Measurements from ENCODE around the gene KLHDC10.

KLHDC10 gene

DNA sequence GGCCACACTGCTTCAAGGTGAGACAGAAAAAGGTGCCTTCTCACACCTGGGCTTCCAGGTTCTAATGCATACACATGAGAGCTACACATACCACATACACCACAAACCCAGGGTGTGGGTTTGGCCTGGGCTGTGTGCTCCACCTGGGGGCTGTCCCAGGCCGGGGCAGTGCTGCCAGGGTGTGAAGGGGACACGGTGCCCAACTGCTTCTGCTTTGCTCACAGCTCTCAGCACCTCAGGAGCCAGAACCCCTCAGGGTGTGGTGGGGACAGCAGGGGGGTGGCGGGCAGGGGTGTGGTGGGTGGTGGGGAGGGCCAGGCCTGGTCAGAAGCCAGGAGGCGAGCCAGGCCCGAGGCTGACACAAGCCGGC, 83.8 kb downstream of the KLHDC10 start:
- DNase-seq (ENCODE audit: low read depth): no peak

DNA sequence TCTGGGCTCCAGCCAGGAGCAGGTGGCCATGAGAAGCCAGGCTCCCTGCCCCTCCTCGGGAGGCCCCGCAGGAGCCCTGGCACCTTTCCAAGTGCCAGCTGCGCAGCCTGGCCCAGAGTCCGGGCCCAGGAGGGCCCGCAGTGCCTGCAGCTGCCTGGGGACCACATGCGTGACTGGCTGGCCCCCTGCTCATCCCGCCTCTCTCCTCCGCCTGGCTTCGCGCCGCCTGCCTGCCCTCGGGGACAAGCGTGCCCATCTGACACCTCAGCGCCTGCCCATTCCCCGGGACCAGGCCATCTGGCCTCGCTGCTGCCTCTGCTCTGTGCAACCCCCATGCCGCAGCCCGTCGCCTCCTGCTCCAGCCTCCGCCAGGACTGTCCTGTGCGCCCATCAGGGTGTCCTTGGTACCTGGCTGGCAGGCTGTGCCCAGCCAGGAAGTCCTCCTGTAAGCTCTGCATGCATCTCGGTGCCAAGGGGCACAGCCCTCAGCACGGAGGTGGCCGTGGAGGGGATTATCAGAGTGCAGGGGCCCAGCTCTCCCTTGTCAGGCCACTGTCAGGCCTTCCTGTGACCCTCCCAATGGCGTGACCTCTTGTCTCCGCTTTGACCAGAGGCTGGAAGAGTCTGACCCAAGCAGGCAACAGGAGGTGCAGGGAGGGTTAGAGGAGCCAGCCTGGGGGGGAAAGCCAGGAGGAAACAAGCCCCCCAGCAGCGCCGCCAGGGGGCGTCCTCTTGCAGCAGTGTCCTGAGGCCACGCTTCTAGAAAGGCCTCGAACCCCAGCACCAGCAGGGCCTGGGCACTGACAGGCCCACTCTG, 84.4 kb downstream of the KLHDC10 start:
- no peak for DNase-seq (ENCODE audit: low read depth)
- TF ChIP-seq, protein P1, sequence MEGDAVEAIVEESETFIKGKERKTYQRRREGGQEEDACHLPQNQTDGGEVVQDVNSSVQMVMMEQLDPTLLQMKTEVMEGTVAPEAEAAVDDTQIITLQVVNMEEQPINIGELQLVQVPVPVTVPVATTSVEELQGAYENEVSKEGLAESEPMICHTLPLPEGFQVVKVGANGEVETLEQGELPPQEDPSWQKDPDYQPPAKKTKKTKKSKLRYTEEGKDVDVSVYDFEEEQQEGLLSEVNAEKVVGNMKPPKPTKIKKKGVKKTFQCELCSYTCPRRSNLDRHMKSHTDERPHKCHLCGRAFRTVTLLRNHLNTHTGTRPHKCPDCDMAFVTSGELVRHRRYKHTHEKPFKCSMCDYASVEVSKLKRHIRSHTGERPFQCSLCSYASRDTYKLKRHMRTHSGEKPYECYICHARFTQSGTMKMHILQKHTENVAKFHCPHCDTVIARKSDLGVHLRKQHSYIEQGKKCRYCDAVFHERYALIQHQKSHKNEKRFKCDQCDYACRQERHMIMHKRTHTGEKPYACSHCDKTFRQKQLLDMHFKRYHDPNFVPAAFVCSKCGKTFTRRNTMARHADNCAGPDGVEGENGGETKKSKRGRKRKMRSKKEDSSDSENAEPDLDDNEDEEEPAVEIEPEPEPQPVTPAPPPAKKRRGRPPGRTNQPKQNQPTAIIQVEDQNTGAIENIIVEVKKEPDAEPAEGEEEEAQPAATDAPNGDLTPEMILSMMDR (IDR thresholded peaks at IDR 0.05; ENCODE audit: low read depth, low read length, missing control alignments): peak; percentile 39
- no peak overlapping the region for H3K4me3 ChIP-seq (ENCODE audit: low read depth, low read length)

More for the DNA sequence above, 83.8 kb downstream of the KLHDC10 start:
- TF ChIP-seq, protein P1 (IDR thresholded peaks at IDR 0.05; ENCODE audit: low read depth, low read length, missing control alignments): no peak
- no peak overlapping the region for H3K4me3 ChIP-seq (ENCODE audit: low read depth, low read length)

DNA sequence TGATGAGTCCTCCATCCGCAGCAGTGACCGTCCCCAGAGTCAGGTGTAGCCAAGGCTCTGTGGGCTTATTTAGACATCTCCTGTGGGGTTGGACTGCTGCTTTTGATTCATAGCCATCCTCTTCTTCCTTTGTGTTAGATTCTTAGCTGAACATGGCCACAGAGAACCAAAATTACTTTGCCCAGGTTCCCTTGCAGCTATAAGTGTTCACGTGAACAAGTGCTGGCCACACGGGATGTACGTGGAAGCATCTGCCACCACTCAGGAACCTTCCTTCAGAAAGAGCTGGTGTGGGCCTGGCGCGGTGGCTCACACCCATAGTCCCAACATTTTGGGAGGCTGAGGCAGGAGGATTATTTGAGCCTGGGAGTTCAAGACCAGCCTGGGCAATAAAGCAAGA, 85.8 kb downstream of the KLHDC10 start:
- H3K4me3 ChIP-seq (ENCODE audit: low read depth, low read length): no peak overlapping the region
- TF ChIP-seq, protein P1 (IDR thresholded peaks at IDR 0.05; ENCODE audit: low read depth, low read length, missing control alignments): no peak
- no peak for DNase-seq (ENCODE audit: low read depth)

DNA sequence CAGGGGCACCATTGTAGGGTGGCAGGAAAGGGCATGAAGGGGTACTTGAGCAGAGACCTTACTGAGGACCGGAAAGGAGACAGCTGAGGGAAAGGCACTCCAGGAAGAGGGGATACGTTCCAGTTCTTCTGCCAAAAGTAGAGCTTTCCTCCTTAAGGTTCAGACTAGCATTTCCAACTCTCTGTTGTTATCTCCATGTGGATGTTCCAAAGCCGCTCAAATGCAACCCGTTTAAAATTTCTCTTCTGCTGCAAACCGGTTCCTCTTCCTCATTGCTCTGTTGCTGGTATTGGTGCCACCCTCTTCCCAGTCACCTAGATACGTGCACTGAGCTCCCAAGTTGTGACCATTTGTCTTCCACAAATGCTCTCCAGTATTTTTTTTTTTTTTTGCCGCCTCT, 87.4 kb downstream of the KLHDC10 start:
- DNase-seq (ENCODE audit: low read depth): no peak
- no peak overlapping the region for H3K4me3 ChIP-seq (ENCODE audit: low read depth, low read length)
- TF ChIP-seq, protein P1 (IDR thresholded peaks at IDR 0.05; ENCODE audit: low read depth, low read length, missing control alignments): no peak

DNA sequence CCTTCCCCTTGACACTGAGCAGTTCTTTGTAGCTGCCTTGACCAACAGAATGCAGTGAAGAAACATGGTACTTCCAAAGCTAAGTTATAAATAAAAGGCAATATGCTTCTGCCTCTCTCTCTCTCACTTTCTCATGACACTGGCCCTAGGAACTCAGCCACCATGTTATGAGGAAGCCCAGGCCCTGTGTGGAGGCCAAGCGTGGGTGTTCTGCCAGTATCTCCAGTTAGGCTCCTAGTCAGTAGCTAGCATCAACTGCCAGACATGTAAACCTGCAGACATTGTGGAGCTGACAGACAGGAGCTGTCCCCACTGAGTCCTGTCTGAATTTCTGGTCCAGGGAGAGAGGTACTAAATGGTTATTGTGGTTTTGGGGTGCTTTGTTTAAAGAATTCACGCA, 89.7 kb downstream of the KLHDC10 start:
- TF ChIP-seq, protein P1 (IDR thresholded peaks at IDR 0.05; ENCODE audit: low read depth, low read length, missing control alignments): no peak
- no peak overlapping the region for H3K4me3 ChIP-seq (ENCODE audit: low read depth, low read length)
- DNase-seq (ENCODE audit: low read depth): no peak

DNA sequence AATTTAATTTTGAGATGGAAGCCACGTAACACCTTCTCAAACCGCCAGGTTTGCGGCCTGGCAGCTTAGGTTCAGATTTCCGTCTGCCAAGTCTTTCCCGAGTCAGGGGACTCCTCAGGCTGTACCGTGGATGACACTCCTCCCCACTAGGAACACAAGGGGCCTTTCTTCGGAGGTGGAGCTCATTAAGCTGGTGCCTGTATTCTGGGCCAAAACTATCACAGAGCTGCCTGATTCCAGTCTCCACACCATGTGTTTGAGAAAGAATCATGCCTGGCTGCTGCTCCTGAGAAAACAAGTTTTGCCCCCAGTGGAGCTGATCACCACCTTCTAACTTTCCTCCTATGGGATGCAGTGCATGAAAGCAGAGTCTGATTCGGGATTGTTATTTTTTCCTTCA, 90.1 kb downstream of the KLHDC10 start:
- TF ChIP-seq, protein P1 (IDR thresholded peaks at IDR 0.05; ENCODE audit: low read depth, low read length, missing control alignments): no peak
- no peak overlapping the region for H3K4me3 ChIP-seq (ENCODE audit: low read depth, low read length)
- DNase-seq (ENCODE audit: low read depth): no peak

DNA sequence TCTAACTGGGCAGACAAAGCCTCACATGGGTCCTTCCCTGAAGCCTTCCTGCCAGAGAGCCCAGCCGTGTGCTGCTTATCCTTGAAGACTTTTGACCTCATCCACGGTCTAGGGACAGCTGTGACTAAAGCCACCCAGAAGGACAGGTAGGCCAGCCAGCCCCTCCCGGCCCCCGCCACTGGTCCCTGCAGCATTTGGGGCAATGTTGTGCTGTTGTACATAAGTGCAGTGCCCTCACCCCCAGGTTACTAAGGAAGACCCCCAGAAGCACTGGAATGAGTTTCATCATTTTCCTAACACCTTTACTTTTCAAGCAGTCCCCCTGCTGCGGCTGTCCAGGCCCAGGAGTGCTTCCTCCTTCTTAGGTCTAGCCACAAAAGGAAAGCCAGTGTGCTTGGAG, 91.9 kb downstream of the KLHDC10 start:
- H3K4me3 ChIP-seq (ENCODE audit: low read depth, low read length): no peak overlapping the region
- DNase-seq (ENCODE audit: low read depth): no peak
- TF ChIP-seq, protein P1 (IDR thresholded peaks at IDR 0.05; ENCODE audit: low read depth, low read length, missing control alignments): no peak
